Activated naive CD4-positive, alpha-beta T cell treated with Interleukin-2 at 50 U/mL for 16 hours (primary cell): Measurements from ENCODE around the gene SREK1IP1.

Experiments used
- DNase-seq: peaks from one replicate; pipeline ENCODE4 v3.0.0-alpha.2; 2020

SREK1IP1 gene

GRCh38 chr5:64680289-64680688 is 88.2 kb downstream of the SREK1IP1 start:
- no peak for DNase-seq

DNA sequence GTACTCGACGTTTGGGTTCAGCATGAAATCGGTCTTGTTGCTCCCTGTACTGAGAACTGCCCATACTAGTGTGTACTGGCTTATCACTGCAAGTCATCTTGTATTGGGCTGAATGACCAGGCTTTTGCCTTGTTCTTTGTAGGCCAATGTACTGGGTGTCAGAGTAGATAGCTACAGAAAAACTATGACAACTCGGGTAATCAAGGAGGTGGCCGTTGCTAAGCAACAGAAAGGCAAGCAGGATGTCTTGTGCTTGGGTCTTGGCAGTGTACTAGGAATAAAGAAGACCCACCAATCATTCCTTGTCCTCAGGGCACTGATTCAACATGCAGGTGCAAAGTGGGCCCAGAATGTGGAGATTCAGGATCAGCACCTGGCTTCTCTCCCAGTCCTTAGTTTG is 90.1 kb downstream of the SREK1IP1 start:
- no peak for DNase-seq

DNA sequence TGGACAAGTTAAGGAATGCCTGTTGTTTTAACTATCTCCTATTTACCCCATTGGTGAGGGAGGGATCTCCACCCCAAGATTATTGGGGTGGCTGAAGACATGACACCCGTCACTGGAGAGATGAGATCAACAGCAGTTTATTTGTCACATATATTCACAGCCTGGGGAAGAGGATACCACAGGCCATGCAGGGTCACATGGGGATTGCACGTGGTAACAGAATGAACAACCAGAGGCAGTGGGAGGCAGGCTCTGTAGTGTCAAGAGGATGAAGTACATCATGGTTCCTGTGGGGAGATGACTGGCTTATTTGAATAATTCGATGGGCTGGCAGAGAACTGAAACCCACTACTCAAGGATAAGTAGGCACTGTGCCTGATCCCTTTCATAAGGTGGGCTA is 96.8 kb downstream of the SREK1IP1 start:
- DNase-seq, result no peak

DNA sequence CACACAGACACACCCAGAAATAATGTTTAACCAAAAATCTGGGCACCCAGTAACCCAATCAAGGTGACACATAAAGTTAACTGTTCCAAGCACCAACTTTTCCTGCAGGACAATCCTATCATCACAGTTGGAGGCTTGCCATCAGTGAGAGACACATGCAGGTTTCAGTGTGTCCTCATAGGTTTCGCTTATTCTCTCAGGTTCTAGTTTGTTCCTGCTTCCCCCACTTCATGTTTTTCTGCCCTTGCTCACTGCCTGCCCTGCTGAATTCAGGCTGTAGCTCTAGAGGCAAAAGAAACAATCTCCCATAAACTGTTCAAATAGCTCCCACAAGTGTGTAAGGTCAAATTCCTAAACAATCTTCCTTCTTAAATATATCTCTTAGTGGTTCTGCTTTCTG is 98.2 kb downstream of the SREK1IP1 start:
- no peak for DNase-seq
